ENCODE results near the gene ACAN.
A peak's percentile ranks its signal among the peaks of the same experiment; 100 is the strongest.

ACAN gene

DNA sequence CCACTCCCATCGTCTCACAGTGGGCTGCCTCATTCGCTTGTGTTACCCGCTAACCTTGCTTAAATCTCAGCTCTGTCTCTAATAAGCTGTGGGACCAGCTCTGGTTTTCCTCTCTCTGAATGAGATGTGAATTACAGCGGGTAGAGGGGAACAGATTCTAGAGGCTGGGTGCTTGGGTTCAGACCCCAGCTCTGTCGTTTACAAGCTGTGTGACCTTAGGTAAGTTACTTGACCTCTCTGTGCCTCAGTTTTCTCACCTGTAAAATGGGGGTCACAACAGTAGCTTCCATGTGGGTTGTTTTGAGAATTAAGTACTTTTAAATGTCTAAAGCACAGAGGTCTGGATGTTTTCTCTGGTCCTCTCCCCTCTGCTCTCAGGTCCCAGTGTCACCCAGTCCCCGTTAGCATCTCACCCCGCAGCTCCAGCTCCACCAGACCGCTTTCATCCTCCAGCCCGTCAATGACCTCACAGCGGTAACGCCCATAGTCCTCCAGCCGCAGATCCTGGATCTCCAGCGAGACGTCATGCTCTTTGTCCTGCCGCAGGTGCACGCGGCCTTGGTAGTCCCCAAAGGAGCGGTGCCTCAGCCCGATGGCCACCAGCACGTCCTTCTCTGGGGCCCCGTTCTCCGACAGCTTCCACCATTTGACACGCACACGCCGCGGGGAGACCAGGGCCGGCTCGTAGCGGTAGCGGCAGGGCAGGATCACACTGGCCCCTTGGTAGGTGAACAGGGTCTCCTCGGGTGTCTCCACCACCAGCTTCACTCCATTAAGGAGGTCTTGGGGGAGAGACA is 77.9 kb downstream of the ACAN start:
- DNase-seq, result no peak

DNA sequence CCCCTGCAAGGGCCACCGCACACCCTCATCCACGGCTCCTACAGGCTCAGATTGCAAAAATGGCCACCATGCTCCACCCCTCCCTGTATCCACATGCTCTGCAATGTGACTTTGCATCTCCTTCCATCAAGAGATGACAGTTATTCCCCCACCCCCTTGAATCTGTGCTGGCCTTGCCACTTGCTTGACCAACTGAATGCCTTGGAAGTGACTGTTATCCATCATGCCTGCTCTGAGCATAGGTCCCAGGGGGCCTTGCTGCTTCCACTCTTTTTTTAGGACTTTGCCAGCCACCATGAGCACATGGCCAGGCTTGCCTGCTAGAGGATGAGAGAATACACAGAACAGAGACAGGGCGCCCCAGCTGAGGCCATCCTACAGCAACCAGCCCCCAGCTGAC is 78.5 kb downstream of the ACAN start:
- DNase-seq, result no peak

DNA sequence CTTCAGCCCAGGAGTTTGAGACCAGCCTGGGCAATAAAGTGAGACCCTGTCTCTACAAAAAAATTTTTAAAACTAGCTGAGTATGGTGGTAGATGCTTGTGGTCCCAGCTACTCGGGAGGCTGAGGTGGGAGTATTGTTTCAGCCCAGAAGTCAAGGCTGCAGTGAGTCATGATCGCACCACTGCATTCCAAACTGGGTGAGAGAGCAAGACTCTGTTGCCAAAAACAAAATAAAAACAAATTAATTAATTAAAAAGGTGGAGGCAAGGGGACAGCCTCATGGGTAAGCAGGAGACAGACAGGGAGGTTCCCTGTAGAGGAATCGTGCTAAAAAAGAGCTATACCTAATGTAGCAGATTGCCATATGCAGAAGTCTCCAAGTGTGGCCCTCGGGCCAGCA is 79.5 kb downstream of the ACAN start:
- DNase-seq, result no peak

DNA sequence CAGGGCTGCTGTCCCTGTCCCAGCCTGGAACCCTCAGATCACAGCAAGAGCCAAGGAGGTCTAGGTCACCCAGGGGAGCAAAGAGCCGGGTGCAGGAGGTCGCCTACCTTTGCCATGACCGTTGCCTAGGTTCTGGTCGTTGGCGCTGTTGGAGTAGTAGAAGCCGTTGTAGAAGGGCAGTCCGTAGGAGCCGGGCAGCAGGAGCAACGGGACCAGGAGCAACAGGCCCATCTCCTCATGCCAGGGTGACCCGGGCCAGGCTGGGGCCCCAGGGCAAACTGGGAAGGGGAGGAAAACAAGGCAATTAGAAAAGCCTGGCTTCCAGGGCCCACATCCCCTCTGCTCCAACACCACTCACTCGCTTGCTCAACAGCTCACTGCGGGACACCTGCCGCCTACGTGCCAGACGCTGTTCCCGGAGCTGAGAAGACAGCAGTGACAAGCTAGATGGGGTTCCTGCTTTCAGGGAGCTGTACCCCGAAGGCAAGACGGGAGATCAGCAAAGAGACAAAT is 83.9 kb downstream of the ACAN start:
- DNase-seq, result no peak

DNA sequence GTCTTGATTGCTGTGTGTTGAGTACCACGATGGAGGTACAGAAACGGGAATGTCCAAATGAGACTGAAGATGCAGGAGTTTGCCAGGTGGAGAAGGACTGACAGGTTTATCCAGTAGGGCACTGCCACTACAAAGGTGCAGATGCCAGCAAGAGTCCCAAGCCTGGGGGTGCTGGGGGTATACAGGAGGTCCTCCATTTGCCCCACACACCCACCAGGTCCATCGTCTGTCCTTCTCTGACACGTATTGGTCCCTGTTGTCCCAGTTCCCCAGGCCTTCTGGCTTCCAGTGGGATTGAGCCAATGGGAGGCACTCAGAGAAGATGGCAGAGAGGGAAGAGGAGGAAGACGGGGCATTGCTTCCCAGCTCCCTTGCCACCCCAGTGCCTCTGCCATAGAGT is 85.5 kb downstream of the ACAN start:
- no peak for DNase-seq

DNA sequence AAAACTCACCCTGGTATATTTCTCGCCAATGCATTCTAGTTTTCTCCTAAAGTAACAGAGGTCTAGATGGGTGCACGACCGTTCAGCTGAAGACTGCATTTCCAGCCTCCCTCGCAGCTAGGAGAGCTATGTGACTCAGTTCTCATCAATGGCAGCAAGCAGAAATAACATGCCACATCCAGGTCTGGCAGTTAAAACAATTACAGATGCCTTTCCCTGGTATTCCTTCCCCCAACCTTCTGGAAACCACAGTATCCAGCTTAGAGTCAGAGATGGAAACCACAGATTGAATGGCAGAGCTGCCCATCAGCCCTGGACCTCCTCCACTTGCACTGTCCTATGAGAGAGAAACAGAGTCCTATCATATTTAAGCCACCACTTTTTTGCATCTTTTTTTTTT is 87.3 kb downstream of the ACAN start:
- no peak for DNase-seq

DNA sequence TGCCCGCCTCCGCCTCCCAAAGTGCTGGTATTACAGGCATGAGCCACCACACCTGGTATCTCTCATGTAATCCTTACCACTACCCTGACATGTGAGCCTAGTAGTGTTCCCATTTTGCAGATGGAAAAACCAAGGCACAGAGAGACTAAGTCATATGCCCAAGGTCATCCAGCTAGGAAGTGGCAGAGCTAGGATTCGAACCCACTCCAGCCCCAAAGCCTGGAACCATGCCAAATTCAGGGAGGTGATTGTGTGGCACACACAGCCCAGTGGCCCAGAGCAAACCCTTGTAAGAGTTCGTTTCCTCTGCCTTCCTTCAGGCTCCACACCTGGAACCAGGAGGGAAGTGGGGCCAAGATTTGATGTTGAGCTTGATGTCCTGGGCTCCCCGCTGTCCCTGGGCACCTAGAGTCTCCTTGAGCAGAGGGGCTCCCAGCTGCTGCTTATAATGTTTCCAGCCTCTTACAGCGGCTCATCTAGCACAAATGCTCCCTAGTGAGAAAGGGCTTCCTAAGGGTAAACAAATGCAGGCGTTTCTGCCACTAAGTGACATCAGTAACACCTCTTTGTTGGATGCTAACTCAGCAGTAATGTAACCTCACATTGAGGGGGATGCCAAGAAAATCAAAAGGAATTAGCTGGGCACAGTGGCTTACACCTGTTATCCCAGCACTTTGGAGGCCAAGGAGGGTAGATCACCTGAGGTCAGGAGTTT is 88.5 kb downstream of the ACAN start:
- DNase-seq, result no peak

DNA sequence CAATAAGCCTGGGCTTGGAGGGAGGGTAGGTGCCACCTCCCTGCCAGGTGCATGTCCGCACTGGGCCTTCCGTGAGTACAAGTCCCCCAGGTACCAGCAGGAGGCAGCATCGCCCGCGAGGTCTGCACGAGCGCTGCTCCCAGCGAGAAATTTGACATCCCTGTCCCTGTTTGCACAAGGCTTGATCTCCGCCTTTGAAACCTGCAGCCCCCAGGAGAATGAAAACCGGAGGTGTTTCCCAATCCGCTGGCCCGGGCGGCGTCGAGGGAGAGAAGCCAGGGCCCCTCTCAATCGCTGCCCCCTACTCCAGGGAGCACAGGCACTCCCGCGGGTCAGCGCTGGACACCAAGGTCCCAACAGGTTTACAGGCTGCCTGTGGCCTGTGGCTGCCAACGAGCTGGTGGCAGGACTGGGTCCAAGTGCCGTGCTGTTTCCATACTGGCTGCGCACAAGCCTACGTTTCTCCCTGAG is 91.1 kb downstream of the ACAN start:
- peak; percentile 66 for DNase-seq

DNA sequence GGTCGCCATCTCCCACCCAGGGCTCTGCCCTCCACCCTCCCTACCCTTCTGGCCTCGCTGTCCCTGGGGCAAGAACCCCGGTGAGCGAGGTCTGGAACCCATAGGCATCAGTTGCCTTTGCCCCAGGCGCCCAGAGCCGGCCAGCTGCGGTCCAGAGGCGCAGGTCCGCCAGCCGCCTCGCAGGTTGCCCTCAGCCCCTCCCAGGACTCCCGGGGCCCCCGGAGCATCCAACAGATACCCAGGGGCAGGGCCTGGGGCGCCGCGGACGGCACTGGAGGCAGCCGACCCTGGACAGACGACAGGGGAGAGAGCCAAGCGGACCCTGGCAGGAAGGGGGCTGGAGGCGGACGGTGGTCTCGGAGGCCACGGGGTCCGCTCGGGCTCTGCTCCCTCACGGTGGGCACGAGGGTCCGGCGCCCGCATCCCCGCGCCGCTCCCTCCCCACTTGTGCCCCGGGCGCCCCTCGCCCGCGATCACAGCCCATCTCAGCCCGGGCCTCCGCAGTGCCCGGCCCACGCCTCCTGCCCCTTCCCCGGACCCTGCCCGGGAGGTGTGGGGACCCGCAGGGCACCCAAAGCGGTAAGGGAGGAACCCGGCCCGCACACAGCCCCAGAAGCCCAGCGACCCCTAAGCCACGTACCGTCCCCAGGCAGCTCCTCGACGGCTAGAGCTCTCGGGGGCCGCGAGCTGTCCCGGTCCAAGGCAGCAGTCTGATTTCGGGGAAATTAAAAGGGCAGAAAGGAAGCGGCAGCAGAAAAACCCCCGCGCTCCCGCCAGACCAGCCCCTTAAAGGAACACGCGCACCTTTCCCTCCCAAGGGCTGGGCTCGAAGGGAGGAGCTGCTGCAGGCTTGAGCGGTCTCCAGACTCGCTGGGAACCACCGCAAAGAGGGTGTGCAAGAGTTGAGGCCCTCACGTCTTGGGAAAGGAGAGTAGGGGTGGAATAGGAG is 91.9 kb downstream of the ACAN start, which contains the start of gene HAPLN3:
HAPLN3 (minus strand) TSS at position 726 of the 949 bp plus-strand sequence. CDS start 8,246 bp downstream, outside the sequence.
- DNase-seq, result peak; percentile 65

DNA sequence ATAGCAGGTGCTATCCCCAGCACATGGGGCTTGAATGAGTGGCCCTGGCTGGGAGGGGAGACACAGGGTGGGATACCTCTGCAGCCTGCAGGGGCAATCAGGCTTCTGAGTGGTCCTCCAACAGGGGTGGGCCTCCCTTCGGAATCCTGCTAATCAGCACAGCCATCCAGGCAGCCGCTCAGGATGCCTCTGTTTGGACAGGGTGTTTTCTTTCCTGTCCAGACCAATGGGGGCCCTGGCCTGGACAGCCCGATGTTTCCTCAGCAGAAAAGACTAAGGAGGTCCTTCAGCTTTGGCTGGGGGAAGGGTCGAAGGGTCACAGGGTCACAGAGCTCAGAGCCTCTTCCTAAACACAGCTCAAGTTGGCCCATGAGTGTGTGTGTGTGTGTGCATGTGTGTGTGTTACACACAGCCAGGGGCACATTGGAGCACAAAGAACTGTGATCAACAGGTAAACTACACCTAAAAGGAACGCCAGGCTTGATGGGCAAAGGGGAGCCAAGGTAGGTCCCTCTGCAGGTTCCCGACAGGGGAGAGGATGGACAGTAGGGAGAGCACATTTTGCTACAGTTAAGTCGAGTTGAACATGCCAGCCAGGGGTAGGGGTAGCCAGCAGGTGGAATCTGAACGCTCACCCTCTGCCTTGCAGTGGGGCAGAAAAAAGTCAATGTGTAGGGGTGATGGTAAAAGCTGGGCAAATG is 93.2 kb downstream of the ACAN start:
- no peak for DNase-seq

DNA sequence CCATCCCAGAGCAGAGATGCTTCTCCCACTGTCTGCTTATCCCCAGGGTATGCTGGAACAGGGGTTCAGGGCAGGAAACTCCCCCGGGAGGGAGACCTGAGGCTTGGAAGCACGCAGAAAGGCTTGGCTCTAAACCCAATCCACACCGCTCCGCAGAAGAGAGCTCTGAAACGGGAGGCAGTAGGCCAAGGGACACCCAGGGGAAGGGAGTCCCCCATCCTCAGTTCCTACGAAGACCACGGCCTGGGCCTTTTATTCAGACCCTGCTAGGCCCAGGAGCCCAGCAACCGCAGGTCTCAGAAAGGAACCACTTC is 93.9 kb downstream of the ACAN start:
- DNase-seq, result no peak

DNA sequence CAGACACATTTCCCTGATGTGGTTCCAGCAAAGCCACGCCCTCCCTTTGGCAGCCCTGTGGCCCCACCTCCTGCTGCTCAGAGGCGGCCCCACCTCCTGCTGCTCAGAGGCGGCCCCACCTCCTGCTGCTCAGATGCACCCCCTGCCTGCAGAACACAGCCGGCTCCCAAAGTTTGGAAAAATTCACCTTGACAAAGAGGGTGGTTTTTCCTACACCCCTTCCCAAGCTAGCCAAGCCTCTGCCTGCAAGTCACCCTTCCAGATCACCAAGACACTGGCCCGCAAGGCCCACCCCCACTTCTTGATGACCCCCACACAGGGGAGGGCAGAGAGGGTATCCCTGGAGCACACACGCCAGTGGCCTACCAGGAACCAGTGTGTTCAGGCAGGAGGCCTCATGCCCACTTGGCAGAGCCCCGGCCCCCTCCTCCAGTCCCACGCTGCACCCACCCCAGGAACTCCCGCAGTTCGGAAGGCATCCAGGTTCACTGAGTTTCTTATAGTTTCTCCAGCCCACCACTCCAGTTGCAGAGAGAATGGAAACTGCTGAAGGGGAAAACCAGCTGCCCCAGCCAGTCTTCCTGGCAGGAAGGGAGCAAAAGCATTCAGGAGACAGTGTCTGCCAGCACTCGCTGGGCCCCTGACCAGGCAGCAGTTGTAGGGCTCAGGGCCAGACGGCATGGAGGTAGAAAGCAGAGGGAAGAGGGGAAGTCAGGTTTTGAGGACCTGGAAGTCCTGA is 94.4 kb downstream of the ACAN start:
- DNase-seq, result peak; percentile 93

DNA sequence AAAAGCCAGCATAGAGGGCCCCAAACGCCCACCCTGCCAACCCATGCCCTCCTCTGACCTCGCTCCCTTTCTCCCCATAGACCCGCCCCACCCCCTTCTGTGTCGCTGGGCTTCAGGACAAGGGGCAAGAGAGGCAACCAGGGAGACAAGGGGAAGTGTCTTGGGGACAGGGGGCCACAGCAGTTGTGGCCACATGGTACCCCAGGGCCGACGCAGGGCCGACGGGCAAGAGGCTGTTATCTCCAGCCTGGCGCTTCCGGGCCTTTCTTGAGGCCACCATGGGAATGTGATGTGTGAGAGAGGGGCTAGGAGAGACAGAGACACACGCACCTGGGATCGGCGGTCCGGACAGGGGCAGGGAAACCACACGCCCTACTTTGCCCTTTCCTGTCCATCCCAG is 95.5 kb downstream of the ACAN start:
- no peak for DNase-seq

DNA sequence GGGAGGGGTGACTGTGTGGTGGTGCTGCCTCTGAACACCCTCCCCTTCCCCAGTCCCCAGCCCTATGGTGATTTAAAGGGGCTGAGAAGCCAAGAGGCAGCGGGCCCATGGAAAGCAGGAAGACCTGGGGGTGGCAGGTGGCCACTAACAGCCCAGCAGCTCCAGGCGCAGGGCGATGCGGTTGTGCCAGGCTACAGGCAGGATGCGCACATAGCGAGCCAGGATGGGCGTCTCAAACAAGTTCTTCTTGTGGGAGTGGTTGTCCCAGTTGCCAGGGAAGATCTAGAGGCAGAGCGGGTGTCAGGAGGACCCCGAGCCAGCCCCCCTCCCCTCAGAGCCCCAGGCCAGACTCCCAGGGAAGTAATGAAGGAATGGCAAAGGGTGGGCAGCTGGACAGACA is 96.0 kb downstream of the ACAN start:
- DNase-seq, result no peak

DNA sequence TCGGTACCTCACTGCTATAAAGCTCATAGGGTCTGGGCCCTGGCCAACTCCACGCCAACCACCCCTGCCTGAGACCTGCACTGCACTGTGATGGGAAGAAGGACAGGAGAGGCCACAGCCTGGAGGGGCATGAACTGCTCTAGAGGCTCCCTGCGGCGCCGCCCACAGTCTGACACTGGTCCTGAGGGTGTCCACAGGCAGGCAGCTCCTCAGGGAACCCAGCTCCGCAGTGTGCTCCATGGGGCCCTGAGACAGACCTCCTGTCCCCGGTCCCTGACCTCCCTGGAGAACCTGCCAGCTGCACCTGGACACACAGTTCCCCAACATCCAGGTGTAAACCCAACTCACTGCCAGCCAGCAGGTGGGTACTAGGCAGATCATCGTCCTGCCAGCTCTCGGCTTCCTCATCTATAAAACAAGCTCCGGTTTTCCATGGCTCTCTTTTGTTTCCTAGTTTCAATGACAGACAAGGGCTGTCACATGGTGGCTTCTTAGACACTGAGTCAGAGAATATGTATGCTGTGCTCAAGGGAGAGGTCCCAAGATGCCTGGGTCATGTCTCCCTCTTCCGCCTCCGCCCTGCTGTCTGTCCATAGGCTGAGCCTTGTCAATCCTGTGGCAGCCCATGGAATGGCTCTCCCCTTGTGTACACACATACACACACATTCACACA is 97.2 kb downstream of the ACAN start:
- DNase-seq, result no peak

DNA sequence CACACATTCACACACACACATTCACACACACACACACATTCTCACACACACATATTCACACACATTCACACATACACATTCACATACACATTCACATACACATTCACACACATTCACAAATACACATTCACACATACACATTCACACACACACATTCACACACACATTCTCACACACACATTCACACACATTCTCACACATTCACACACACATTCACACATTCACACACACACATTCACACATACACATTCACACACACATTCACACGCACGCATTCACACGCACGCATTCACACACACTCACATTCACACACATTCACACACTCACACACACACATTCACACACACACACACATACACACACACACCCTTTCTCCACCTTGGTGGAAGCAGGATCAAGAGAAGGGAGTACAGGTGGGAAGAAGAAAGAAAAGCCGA is 97.8 kb downstream of the ACAN start:
- DNase-seq, result no peak

DNA sequence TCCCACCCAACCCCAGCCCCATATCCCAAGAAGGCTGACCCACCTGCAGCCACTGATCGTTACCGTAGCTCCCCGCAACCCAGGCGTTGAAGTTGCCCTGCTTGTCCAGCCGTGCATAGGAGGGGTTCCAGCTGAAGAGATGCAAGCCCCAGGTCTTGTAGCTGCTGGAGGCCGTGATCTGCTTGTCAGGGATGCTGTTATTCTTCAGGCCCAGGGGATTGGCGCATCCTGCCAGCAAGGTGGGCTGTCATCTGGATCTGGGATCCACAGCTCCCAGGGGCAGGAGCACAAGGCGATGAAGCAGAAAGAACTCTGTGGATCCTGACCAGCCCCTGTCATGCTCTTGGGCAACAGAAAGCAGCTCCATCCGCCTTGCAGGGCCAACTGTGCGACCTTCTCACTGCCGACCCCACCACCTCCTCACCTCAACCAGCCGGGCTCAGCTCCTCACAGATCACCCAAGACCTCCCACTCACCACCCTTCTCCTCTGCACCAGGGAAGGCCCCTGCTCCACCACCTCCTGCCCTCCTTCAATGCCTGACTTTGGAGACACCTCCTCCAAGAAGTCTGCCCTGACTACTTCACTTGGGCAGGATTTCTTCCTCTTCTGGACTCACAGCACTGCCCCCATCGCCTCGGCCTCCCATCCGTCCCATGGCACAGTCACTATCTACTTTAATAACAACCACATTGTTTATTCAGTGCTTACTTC is 98.4 kb downstream of the ACAN start:
- no peak for DNase-seq

DNA sequence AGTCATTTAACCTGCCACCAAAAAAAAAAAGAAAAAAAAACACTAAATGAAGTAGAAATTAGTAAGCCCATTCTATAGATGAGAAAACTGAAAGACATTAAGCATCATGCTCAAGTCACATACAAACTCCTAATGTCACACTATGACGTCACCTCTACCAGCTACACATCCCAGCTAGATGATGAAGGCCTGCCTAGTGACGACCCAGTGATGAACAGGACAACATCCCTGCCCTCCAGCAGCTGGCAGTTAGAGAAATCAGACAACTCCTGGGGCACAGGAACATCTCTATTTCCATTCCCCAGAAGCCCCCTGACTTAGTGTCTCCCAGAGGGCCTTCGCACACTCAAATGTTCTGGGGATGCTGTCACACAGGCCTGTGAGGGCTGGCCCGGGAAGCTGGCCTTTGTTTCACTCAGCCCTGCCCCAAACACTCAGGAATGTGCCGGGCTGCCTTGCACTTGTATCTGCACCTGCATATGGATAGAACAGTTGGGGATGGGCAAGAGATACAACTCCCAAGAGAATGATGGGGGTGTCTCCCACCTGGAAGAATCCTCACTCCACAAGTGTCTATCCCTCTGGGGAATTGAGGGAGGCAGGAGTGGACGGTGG is 99.1 kb downstream of the ACAN start:
- DNase-seq, result no peak

DNA sequence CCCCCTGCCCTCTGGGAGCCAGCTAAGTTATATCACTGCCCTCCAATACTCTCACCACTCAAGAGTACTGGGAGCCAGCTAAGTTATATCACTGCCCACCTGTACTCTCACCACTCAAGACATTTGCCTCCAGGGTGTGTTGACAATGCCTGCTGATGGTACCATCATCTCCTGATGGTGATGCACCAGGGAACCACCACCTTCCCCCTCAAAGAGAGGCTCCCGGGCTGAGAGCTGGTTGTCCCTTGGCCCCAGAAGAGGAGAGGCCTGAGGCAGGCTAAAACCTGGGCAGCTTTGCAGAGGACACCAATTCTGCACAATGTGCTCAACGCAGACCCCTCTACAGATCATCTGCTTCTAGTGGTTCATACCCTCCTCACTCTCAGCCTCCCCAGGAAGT is 99.6 kb downstream of the ACAN start:
- no peak for DNase-seq

DNA sequence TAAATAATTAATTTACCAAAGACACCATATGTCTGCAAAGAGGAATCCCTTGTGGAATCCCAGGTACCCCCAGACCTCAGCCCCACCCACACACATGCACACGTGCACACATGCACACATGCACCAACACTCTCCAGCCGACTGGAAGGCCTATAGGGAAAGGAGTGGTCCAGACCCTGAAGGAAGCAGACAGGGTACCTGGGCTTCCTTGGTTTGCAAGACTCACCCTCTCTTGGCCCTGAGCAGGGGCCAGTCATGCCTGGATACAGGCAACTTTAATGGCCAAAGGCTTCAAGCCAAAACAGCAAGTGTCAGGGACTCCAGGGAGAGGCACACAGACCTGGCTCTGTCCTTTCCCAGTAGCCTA is 101.0 kb downstream of the ACAN start:
- no peak for DNase-seq
